Measurements from ENCODE around the gene EFNA4.

The EFNA4 gene

DNA sequence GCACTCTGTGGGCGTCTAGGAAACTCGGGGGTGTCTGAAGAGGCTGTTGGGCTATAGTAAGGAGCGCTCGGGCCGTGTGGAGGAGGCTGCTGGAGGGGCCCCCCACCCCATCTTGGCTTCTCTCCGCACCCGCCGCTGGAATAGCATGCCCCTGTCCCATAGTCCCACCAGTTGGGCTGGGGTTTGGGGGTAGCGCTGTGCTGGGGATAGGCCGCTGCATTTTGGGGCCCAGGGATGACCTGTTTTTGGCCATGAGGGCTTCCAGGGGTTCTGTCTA lies 15.6 kb downstream of the EFNA4 start:
- Histone ChIP-seq H2BK12ac (ENCODE audit: low read length) (no peak overlapping the region), H3K36me3 (replicated peaks in 1 of 2; ENCODE audit: control insufficient read depth in 2 of 2, insufficient read depth in 2 of 2, low read length in 2 of 2) (no peaks in the 10 kb centered on the region), H3K14ac (ENCODE audit: low read length) (no peak overlapping the region), H4K91ac (ENCODE audit: low read depth, low read length, poor library complexity) (no peak overlapping the region), H4K8ac (ENCODE audit: low read depth, low read length) (no peak overlapping the region), H3K18ac (ENCODE audit: low read length) (peak overlapping the region; percentile 98), H3K4ac (ENCODE audit: low read length) (no peak overlapping the region), H3K23ac (ENCODE audit: low read depth, low read length, poor library complexity) (no peak overlapping the region), H2BK15ac (ENCODE audit: low read length) (peak overlapping the region; percentile 88), H3K9ac (ENCODE audit: low read depth, low read length, poor library complexity) (peak overlapping the region; percentile 93), H3K9me3 (replicated peaks in 1 of 2; ENCODE audit: control insufficient read depth in 2 of 2, insufficient read depth in 1 of 2, low read depth in 1 of 2, low read length in 2 of 2) (peaks cover 0 to 2% of the 10 kb centered on the region in 2 donors), H3K4me3 (ENCODE audit: low read length in 2 of 2) (peak overlapping the region; percentile 74 to 88), H3K27me3 (ENCODE audit: control insufficient read depth in 3 of 3, insufficient read depth in 3 of 3, low read depth in 1 of 3, low read length in 3 of 3) (peaks cover 30 to 51% (median 37%) of the 10 kb centered on the region in 3 experiments), H2AFZ (ENCODE audit: low read length) (peak overlapping the region; percentile 80), H3K27ac (replicated peaks; ENCODE audit: low read length) (no peak overlapping the region), H3K79me1 (ENCODE audit: low read depth, low read length) (no peaks in the 10 kb centered on the region), H2BK120ac (ENCODE audit: low read depth, low read length) (no peak overlapping the region), H3K4me1 (ENCODE audit: control insufficient read depth in 2 of 2, insufficient read depth in 1 of 2, low read depth in 1 of 2, low read length in 2 of 2) (peaks cover 27 to 47% of the 10 kb centered on the region in 2 donors), H2AK5ac (ENCODE audit: low read depth, low read length) (peak overlapping the region; percentile 86), H2BK5ac (ENCODE audit: low read length) (peak overlapping the region; percentile 56), H3K4me2 (ENCODE audit: insufficient read depth, low read length, poor library complexity, severe bottlenecking) (peak overlapping the region; percentile 98)
- no peak for DNase-seq (ENCODE audit: low spot score)
- WGBS, 2 donors (ENCODE audit: extremely low coverage in 2 of 2, insufficient read length in 2 of 2, insufficient replicate concordance in 1 of 2) = no CpG with 5 or more reads among the region's 10 CpGs

DNA sequence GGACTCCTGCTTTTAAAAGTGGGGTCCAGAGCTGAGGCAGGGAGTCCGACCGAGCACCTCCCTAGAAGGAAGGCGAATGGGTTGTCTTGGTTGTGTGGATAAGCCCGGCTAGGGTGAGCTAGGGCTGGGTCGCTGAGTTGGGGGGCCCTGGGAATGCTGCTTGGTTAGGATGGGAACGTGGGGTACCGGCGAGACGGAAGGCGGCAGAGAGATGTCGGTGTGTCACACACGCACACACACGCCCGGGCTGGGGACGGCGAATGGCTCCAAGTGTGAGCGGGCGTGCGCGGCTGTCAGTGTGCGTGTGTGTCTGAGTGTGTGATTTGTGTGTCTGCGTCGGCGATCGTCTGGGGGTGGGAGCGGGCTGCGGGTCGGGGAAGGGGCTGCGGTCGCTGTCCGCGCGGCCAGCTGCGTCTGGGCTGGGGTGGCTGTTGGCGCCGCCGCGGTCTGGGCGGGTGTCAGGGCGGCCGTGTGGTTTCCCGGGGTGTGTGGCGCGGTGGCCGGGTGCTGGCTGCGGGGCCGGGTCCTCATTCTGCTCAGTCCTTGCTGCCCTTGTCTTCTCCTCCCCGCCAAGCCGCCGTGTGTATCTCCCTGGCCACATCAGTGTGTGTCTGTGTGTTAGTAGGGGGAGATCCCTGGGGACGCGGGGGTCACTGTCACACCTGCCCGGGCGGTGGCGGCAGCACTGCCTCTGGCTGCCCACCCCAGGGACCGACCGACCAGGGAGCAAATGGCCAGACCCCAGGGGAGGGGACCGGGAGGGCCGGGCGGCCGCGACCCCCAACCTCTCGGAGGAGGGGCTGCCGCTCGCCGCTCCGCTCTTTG lies 16.2 kb downstream of the EFNA4 start:
- Histone ChIP-seq H4K91ac (ENCODE audit: low read depth, low read length, poor library complexity) (no peak overlapping the region), H3K27me3 (ENCODE audit: control insufficient read depth in 3 of 3, insufficient read depth in 3 of 3, low read depth in 1 of 3, low read length in 3 of 3) (peaks cover 30 to 54% (median 37%) of the 10 kb centered on the region in 3 experiments), H3K23ac (ENCODE audit: low read depth, low read length, poor library complexity) (peak overlapping the region; percentile 90), H3K4me1 (ENCODE audit: control insufficient read depth in 2 of 2, insufficient read depth in 1 of 2, low read depth in 1 of 2, low read length in 2 of 2) (peaks cover 30 to 50% of the 10 kb centered on the region in 2 donors), H3K36me3 (replicated peaks in 1 of 2; ENCODE audit: control insufficient read depth in 2 of 2, insufficient read depth in 2 of 2, low read length in 2 of 2) (no peaks in the 10 kb centered on the region), H3K9me3 (replicated peaks in 1 of 2; ENCODE audit: control insufficient read depth in 2 of 2, insufficient read depth in 1 of 2, low read depth in 1 of 2, low read length in 2 of 2) (peaks cover 0 to 2% of the 10 kb centered on the region in 2 donors), H3K27ac (replicated peaks; ENCODE audit: low read length) (no peak overlapping the region), H3K79me1 (ENCODE audit: low read depth, low read length) (no peaks in the 10 kb centered on the region), H2BK12ac (ENCODE audit: low read length) (peak overlapping the region; percentile 69), H3K4me3 (ENCODE audit: low read length in 2 of 2) (peak overlapping the region; percentile 74 to 88), H3K18ac (ENCODE audit: low read length) (peak overlapping the region; percentile 98), H3K4ac (ENCODE audit: low read length) (no peak overlapping the region), H3K9ac (ENCODE audit: low read depth, low read length, poor library complexity) (peak overlapping the region; percentile 93), H3K14ac (ENCODE audit: low read length) (peak overlapping the region; percentile 28), H2BK5ac (ENCODE audit: low read length) (peak overlapping the region; percentile 44), H2BK120ac (ENCODE audit: low read depth, low read length) (peak overlapping the region; percentile 23), H3K4me2 (ENCODE audit: insufficient read depth, low read length, poor library complexity, severe bottlenecking) (peak overlapping the region; percentile 98), H4K8ac (ENCODE audit: low read depth, low read length) (no peak overlapping the region), H2AK5ac (ENCODE audit: low read depth, low read length) (peak overlapping the region; percentile 86), H2AFZ (ENCODE audit: low read length) (peak overlapping the region; percentile 80), H2BK15ac (ENCODE audit: low read length) (peak overlapping the region; percentile 88)
- no peak for DNase-seq (ENCODE audit: low spot score)
- no CpG with 5 or more reads among the region's 67 CpGs for WGBS, 2 donors (ENCODE audit: extremely low coverage in 2 of 2, insufficient read length in 2 of 2, insufficient replicate concordance in 1 of 2)

DNA sequence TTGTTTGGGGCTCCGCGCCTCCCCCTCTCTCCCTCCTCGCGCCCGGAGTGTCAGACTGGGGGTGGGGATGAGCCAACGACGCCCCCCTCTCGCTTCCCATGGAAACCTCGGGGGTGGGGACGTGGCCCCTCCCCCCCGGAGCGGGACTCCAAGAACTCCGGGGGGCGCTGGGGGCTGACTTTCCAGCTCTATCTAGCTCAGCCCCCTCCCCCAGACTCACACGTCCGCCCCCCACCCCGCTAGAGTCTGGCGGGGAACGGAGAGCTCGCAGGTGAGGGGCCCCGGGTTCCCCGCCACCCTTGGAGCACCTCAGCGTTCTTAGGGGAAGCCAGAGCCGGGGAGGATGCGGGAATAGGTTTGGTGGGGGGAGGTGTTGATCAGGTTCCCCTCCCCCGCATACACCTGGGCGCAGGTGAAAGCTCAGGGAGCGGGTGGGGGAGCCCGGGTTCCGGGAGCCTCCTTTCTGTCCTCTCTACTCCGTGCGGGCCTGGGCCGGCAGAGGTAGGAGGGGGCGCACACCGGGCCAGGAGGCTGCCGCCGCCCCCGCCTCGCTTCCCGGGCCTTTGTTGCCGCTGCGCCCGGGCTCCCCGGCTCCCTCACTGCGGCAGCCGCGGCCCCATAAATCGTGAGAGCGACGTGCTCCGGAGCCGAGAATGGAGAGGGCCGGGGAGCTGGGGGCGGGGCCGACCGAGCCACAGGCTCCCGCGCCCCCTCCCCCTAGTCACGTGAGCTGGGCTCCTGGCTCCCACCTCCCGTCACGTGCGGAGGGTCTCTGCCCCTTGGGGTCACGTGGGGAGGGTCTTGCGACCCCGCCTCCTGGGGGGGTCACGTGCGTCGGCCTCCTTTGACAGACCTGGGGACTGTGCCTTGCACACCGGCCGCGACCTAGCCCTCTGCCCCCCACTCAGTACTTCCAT lies 17.0 kb downstream of the EFNA4 start:
- peak overlapping the region; percentile 98 for H3K18ac ChIP-seq (ENCODE audit: low read length)
- WGBS, 2 donors (ENCODE audit: extremely low coverage in 2 of 2, insufficient read length in 2 of 2, insufficient replicate concordance in 1 of 2) = no CpG with 5 or more reads among the region's 71 CpGs

More for the DNA sequence above, 17.0 kb downstream of the EFNA4 start:
- H3K4ac ChIP-seq (ENCODE audit: low read length) = no peak overlapping the region
- H3K4me2 ChIP-seq (ENCODE audit: insufficient read depth, low read length, poor library complexity, severe bottlenecking) = peak overlapping the region; percentile 98
- peak overlapping the region; percentile 93 for H3K9ac ChIP-seq (ENCODE audit: low read depth, low read length, poor library complexity)
- H4K91ac ChIP-seq (ENCODE audit: low read depth, low read length, poor library complexity) = no peak overlapping the region
- H3K9me3 ChIP-seq (replicated peaks in 1 of 2; ENCODE audit: control insufficient read depth in 2 of 2, insufficient read depth in 1 of 2, low read depth in 1 of 2, low read length in 2 of 2) = peaks cover 0 to 2% of the 10 kb centered on the region in 2 donors
- H3K4me3 ChIP-seq (ENCODE audit: low read length in 2 of 2) = peak overlapping the region; percentile 74 to 88
- peaks cover 32 to 49% of the 10 kb centered on the region in 2 donors for H3K4me1 ChIP-seq (ENCODE audit: control insufficient read depth in 2 of 2, insufficient read depth in 1 of 2, low read depth in 1 of 2, low read length in 2 of 2)
- H2AK5ac ChIP-seq (ENCODE audit: low read depth, low read length) = peak overlapping the region; percentile 86
- H3K36me3 ChIP-seq (replicated peaks in 1 of 2; ENCODE audit: control insufficient read depth in 2 of 2, insufficient read depth in 2 of 2, low read length in 2 of 2) = no peaks in the 10 kb centered on the region
- peak overlapping the region; percentile 78 for H2BK12ac ChIP-seq (ENCODE audit: low read length)
- peak overlapping the region; percentile 88 for H2BK15ac ChIP-seq (ENCODE audit: low read length)
- H2BK120ac ChIP-seq (ENCODE audit: low read depth, low read length) = peak overlapping the region; percentile 20
- peak overlapping the region; percentile 44 for H2BK5ac ChIP-seq (ENCODE audit: low read length)
- peak; percentile 89 for DNase-seq (ENCODE audit: low spot score)
- no peak overlapping the region for H3K14ac ChIP-seq (ENCODE audit: low read length)
- peak overlapping the region; percentile 84 for H4K8ac ChIP-seq (ENCODE audit: low read depth, low read length)
- peaks cover 30 to 54% (median 37%) of the 10 kb centered on the region in 3 experiments for H3K27me3 ChIP-seq (ENCODE audit: control insufficient read depth in 3 of 3, insufficient read depth in 3 of 3, low read depth in 1 of 3, low read length in 3 of 3)
- no peak overlapping the region for H3K27ac ChIP-seq (replicated peaks; ENCODE audit: low read length)
- peak overlapping the region; percentile 90 for H3K23ac ChIP-seq (ENCODE audit: low read depth, low read length, poor library complexity)
- peak overlapping the region; percentile 80 for H2AFZ ChIP-seq (ENCODE audit: low read length)
- H3K79me1 ChIP-seq (ENCODE audit: low read depth, low read length) = no peaks in the 10 kb centered on the region
